ENCODE data around the gene SIPA1L3.

Gene SIPA1L3

GRCh38 chr19:37935341-37935740 lies 28.3 kb downstream of the SIPA1L3 start:
- H3K4me1 ChIP-seq (ENCODE audit: insufficient read depth, low read length, severe bottlenecking) = peaks cover 33% of the 10 kb centered on the region
- no peaks in the 10 kb centered on the region for H3K27me3 ChIP-seq (ENCODE audit: insufficient read depth, low read length)
- H2AFZ ChIP-seq (ENCODE audit: low read length) = no peak overlapping the region
- H3K9ac ChIP-seq (ENCODE audit: low read length) = no peak overlapping the region
- TF ChIP-seq EZH2 (IDR thresholded peaks at IDR 0.05; ENCODE audit: borderline replicate concordance, low read length) (no peak), CTCF (IDR thresholded peaks at IDR 0.05; ENCODE audit: low read length) (no peak)
- no peaks in the 10 kb centered on the region for H3K9me2 ChIP-seq (ENCODE audit: low read depth, low read length)
- no peak overlapping the region for H3K27ac ChIP-seq (ENCODE audit: low read depth, low read length, poor library complexity, severe bottlenecking)
- peaks cover 62% of the 10 kb centered on the region for H3K36me3 ChIP-seq (ENCODE audit: insufficient read depth, low read length)
- peaks cover 23% of the 10 kb centered on the region for H3K9me3 ChIP-seq (ENCODE audit: low read length)
- H3K79me2 ChIP-seq (ENCODE audit: insufficient read depth, low read length) = peaks cover 19% of the 10 kb centered on the region; the same call in 1 of the 2 replicates
- no peak overlapping the region for H3K4me3 ChIP-seq (ENCODE audit: low read depth, low read length, poor library complexity, severe bottlenecking)
- H3K4me2 ChIP-seq (ENCODE audit: low read length) = no peak overlapping the region
- H3F3A ChIP-seq (ENCODE audit: insufficient read depth, low read length) = no peaks in the 10 kb centered on the region; the same call in 1 of the 2 replicates
- no peaks in the 10 kb centered on the region for H4K20me1 ChIP-seq (ENCODE audit: insufficient read depth, low read length)

- Histone ChIP-seq H3F3A (ENCODE audit: insufficient read depth, low read length) (no peaks in the 10 kb centered on the region; the same call in 1 of the 2 replicates), H3K27ac (ENCODE audit: low read depth, low read length, poor library complexity, severe bottlenecking) (no peak overlapping the region)
Measured at GRCh38 chr19:37936166-37936565, 29.2 kb downstream of the SIPA1L3 start.

GRCh38 chr19:37936886-37937285 lies 29.9 kb downstream of the SIPA1L3 start:
- Histone ChIP-seq H3K4me1 (ENCODE audit: insufficient read depth, low read length, severe bottlenecking) (peaks cover 17% of the 10 kb centered on the region), H3K79me2 (ENCODE audit: insufficient read depth, low read length) (peaks cover 17% of the 10 kb centered on the region; the same call in 1 of the 2 replicates), H2AFZ (ENCODE audit: low read length) (no peak overlapping the region), H3K9me2 (ENCODE audit: low read depth, low read length) (no peaks in the 10 kb centered on the region), H3K4me3 (ENCODE audit: low read depth, low read length, poor library complexity, severe bottlenecking) (no peak overlapping the region), H4K20me1 (ENCODE audit: insufficient read depth, low read length) (no peaks in the 10 kb centered on the region), H3K27me3 (ENCODE audit: insufficient read depth, low read length) (no peaks in the 10 kb centered on the region), H3K27ac (ENCODE audit: low read depth, low read length, poor library complexity, severe bottlenecking) (no peak overlapping the region), H3F3A (ENCODE audit: insufficient read depth, low read length) (no peaks in the 10 kb centered on the region; the same call in 1 of the 2 replicates), H3K4me2 (ENCODE audit: low read length) (no peak overlapping the region), H3K9ac (ENCODE audit: low read length) (no peak overlapping the region), H3K9me3 (ENCODE audit: low read length) (peaks cover 23% of the 10 kb centered on the region), H3K36me3 (ENCODE audit: insufficient read depth, low read length) (peaks cover 56% of the 10 kb centered on the region)
- TF ChIP-seq CTCF (IDR thresholded peaks at IDR 0.05; ENCODE audit: low read length) = no peak
- TF ChIP-seq EZH2 (IDR thresholded peaks at IDR 0.05; ENCODE audit: borderline replicate concordance, low read length) = no peak

More at GRCh38 chr19:37936166-37936565, 29.2 kb downstream of the SIPA1L3 start:
- Histone ChIP-seq H3K27me3 (ENCODE audit: insufficient read depth, low read length) (no peaks in the 10 kb centered on the region), H4K20me1 (ENCODE audit: insufficient read depth, low read length) (no peaks in the 10 kb centered on the region), H3K9me2 (ENCODE audit: low read depth, low read length) (no peaks in the 10 kb centered on the region), H3K4me1 (ENCODE audit: insufficient read depth, low read length, severe bottlenecking) (peaks cover 25% of the 10 kb centered on the region), H3K9ac (ENCODE audit: low read length) (no peak overlapping the region), H3K36me3 (ENCODE audit: insufficient read depth, low read length) (peaks cover 57% of the 10 kb centered on the region), H3K79me2 (ENCODE audit: insufficient read depth, low read length) (peaks cover 17% of the 10 kb centered on the region; the same call in 1 of the 2 replicates), H3K9me3 (ENCODE audit: low read length) (peaks cover 23% of the 10 kb centered on the region), H3K4me3 (ENCODE audit: low read depth, low read length, poor library complexity, severe bottlenecking) (no peak overlapping the region), H3K4me2 (ENCODE audit: low read length) (no peak overlapping the region), H2AFZ (ENCODE audit: low read length) (no peak overlapping the region)
- no peak for TF ChIP-seq EZH2 (IDR thresholded peaks at IDR 0.05; ENCODE audit: borderline replicate concordance, low read length)
- TF ChIP-seq CTCF (IDR thresholded peaks at IDR 0.05; ENCODE audit: low read length) = no peak

Measured in OCI-LY1 (cell line).